RPMI8226 (cell line): ENCODE data around the gene PPP3CA.

ENCODE experiments used
- DNase-seq: peaks from one replicate; pipeline ENCODE4 v3.0.0-alpha.2; 2015

Gene PPP3CA

GRCh38 chr4:101286663-101287062, 60.7 kb downstream of the PPP3CA start:
- no peak for DNase-seq

- DNase-seq = no peak
Observed at GRCh38 chr4:101285985-101286384, 61.3 kb downstream of the PPP3CA start.

- no peak for DNase-seq
Observed at GRCh38 chr4:101284546-101284945, 62.8 kb downstream of the PPP3CA start.

- no peak for DNase-seq
Observed at GRCh38 chr4:101283434-101283833, 63.9 kb downstream of the PPP3CA start.

GRCh38 chr4:101282076-101282844, 65.1 kb downstream of the PPP3CA start:
- no peak for DNase-seq

- DNase-seq = no peak
Observed at GRCh38 chr4:101280866-101281600, 66.3 kb downstream of the PPP3CA start.

- no peak for DNase-seq
Observed at GRCh38 chr4:101279377-101279871, 67.9 kb downstream of the PPP3CA start.

- no peak for DNase-seq
Observed at GRCh38 chr4:101277671-101278070, 69.7 kb downstream of the PPP3CA start.

- DNase-seq = no peak
Observed at GRCh38 chr4:101276661-101277060, 70.7 kb downstream of the PPP3CA start.

- no peak for DNase-seq
Observed at GRCh38 chr4:101274888-101275752, 72.2 kb downstream of the PPP3CA start.

GRCh38 chr4:101271516-101271915, 75.8 kb downstream of the PPP3CA start:
- DNase-seq = no peak

GRCh38 chr4:101269682-101270081, 77.6 kb downstream of the PPP3CA start:
- DNase-seq = no peak

- no peak for DNase-seq
Observed at GRCh38 chr4:101265816-101266172, 81.5 kb downstream of the PPP3CA start.

GRCh38 chr4:101264993-101265815, 82.1 kb downstream of the PPP3CA start:
- no peak for DNase-seq

- DNase-seq = no peak
Observed at GRCh38 chr4:101264512-101264911, 82.8 kb downstream of the PPP3CA start.

GRCh38 chr4:101262683-101263082, 84.6 kb downstream of the PPP3CA start:
- DNase-seq = no peak

- peak; percentile 57 for DNase-seq
Observed at GRCh38 chr4:101259876-101260275, 87.5 kb downstream of the PPP3CA start.

GRCh38 chr4:101258883-101259282, 88.4 kb downstream of the PPP3CA start:
- no peak for DNase-seq

GRCh38 chr4:101256222-101256621, 91.1 kb downstream of the PPP3CA start:
- DNase-seq = no peak

- DNase-seq = no peak
Observed at GRCh38 chr4:101254776-101255175, 92.5 kb downstream of the PPP3CA start.

- DNase-seq = peak; percentile 7
Observed at GRCh38 chr4:101253121-101253520, 94.2 kb downstream of the PPP3CA start.

- peak; percentile 56 for DNase-seq
Observed at GRCh38 chr4:101252721-101253120, 94.6 kb downstream of the PPP3CA start.
